ENCODE measurements around the gene CPNE7. TPM values are rescaled to one million over a fixed set of nuclear protein-coding genes. Genes with fewer than 3 reads are reported as not detected.

The CPNE7 gene
- total and polyA plus RNA-seq, 2 of the 13 experiments (the other 11 are each of a cell fraction or from before 2014, with no cell fraction given) = 0.59 TPM; not detected in 1

DNA sequence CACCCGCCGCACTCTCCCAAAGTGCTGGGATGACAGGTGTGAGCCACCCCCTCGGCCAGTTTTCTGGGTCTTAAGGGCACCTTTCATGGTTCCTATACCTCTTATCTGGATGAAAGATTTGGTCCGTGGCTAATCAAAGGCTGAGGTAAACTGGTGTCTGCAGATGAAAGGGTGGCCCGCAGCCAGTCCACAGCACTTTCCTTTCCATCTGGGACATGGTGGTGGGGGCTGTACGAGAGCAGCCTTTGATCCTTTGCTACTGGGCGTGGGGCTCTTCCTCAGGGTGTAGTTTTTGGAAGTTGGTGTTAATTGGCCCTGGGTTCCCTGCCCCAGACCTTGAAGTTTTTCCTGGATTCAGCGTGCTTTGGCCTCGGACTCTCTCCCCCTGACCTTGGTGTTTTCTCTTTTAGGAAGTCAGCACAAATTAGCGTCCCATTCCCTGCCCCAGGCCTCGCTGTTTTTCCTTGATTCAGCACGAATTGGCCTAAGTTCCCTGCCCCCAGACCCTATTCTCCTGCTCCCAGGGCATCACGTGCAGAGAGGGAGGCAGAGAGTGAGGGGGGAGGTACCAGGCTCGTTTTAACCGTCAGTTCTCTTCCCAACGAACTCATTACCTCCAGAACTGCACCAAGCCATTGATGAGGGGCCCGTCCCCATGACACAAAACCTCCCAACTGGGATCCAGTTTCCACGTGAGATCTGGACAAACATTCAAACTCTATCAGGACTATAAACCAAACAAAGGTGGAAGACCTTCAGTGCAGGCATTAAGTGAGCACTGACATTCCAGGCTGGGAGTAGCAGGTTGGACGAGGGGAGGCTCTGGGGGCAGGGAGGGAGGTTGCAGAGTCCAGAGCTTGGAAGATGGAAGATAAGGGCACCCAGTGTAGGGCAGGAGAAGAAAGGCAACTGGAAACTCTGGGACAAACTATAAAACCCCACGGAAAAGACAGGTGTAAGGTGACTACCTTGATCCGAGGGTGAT, 49.5 kb downstream of the CPNE7 start (continued):
- TF ChIP-seq, protein P1, sequence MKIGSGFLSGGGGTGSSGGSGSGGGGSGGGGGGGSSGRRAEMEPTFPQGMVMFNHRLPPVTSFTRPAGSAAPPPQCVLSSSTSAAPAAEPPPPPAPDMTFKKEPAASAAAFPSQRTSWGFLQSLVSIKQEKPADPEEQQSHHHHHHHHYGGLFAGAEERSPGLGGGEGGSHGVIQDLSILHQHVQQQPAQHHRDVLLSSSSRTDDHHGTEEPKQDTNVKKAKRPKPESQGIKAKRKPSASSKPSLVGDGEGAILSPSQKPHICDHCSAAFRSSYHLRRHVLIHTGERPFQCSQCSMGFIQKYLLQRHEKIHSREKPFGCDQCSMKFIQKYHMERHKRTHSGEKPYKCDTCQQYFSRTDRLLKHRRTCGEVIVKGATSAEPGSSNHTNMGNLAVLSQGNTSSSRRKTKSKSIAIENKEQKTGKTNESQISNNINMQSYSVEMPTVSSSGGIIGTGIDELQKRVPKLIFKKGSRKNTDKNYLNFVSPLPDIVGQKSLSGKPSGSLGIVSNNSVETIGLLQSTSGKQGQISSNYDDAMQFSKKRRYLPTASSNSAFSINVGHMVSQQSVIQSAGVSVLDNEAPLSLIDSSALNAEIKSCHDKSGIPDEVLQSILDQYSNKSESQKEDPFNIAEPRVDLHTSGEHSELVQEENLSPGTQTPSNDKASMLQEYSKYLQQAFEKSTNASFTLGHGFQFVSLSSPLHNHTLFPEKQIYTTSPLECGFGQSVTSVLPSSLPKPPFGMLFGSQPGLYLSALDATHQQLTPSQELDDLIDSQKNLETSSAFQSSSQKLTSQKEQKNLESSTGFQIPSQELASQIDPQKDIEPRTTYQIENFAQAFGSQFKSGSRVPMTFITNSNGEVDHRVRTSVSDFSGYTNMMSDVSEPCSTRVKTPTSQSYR (CRISPR knock-in tag; IDR thresholded peaks at IDR 0.05; ENCODE audit: borderline replicate concordance) = peak; percentile 23; the same call in 1 of the 2 replicates
- TF ChIP-seq ZNF788 (CRISPR knock-in tag; IDR thresholded peaks at IDR 0.05; ENCODE audit: borderline replicate concordance) (peak; percentile 77; the same call in 1 of the 2 replicates), KLF12 (CRISPR knock-in tag; IDR thresholded peaks at IDR 0.05; ENCODE audit: borderline replicate concordance) (0 out of 2 replicates have a peak, but pooled peaks have one; percentile 57), TBX3 (IDR thresholded peaks at IDR 0.05; ENCODE audit: borderline replicate concordance) (peak; percentile 46; the same call in 1 of the 2 replicates), ZFX (CRISPR knock-in tag; IDR thresholded peaks at IDR 0.05; ENCODE audit: low read depth) (peak; percentile 54; the same call in 1 of the 2 replicates), TFAP4 (IDR thresholded peaks at IDR 0.05; ENCODE audit: borderline replicate concordance, low read depth) (peak; percentile 58; the same call in 1 of the 2 replicates), ZFY (CRISPR knock-in tag; IDR thresholded peaks at IDR 0.05) (peak; percentile 43), EHMT2 (IDR thresholded peaks at IDR 0.05; ENCODE audit: borderline replicate concordance, low read depth, low read length) (no peak), PHF21A (CRISPR knock-in tag; IDR thresholded peaks at IDR 0.05) (0 out of 2 replicates have a peak, but pooled peaks have one; percentile 30), HOXA3 (CRISPR knock-in tag; IDR thresholded peaks at IDR 0.05) (peak; percentile 53; the same call in 1 of the 2 replicates), ZNF333 (CRISPR knock-in tag; IDR thresholded peaks at IDR 0.05; ENCODE audit: borderline replicate concordance) (no peak), ZNF274 (CRISPR knock-in tag; IDR thresholded peaks at IDR 0.05) (peak; percentile 39; the same call in 1 of the 2 replicates), ZNF317 (CRISPR knock-in tag; IDR thresholded peaks at IDR 0.05) (no peak)

All from HepG2 (cell line).